IMR-90 (cell line): ENCODE data around the gene CANT1. TPM values are rescaled to one million over a fixed set of nuclear protein-coding genes. Genes with fewer than 3 reads are reported as not detected.

Experiments
- ATAC-seq: fragments of 200-7000 bp; cut with Tn5 transposase; 2 replicates; pipeline ENCODE4 v1.9.1; 2020; ENCODE audit warnings: low read depth, mild to moderate bottlenecking, moderate library complexity
- BruUV-seq: library from RNA; stranded (reverse); fragments of 400-500 nt; replicated peaks from 2 replicates; lab custom pipeline; 2021; lab: Mats Ljungman, UMichigan
- CTCF ChIA-PET: fragments of 300-600 bp; formaldehyde crosslinking; extraction: SDS; loops from one replicate; lab custom pipeline; 2021; ENCODE audit warnings: antibody characterized with exemption; lab: Yijun Ruan, JAX
- POLR2A ChIA-PET: fragments of 300-600 bp; sonication (Branson Sonifier 250); formaldehyde crosslinking; loops from one replicate; lab custom pipeline; 2022; ENCODE audit warnings: antibody characterized with exemption; ENCODE audit not compliant: unreplicated experiment; lab: Charles Lee
- DNase-seq: peaks from one replicate; pipeline ENCODE4 v3.0.0; 2013
- H2AFZ ChIP-seq: replicated peaks from 2 replicates; pipeline ENCODE3; 2013; ENCODE audit warnings: low read length, mild to moderate bottlenecking; ENCODE audit not compliant: poor library complexity
- H2AK5ac ChIP-seq: 2 replicates; pipeline ENCODE4 v1.6.1; 2013; ENCODE audit warnings: low read depth, low read length, inconsistent platforms
- H2AK9ac ChIP-seq: replicated peaks from 2 replicates; pipeline ENCODE3; 2013; ENCODE audit warnings: mild to moderate bottlenecking, low read depth, low read length, moderate library complexity; ENCODE audit not compliant: poor library complexity
- H2BK120ac ChIP-seq: 2 replicates; pipeline ENCODE4 v1.6.1; 2013; ENCODE audit warnings: low read depth, low read length, inconsistent platforms
- H2BK15ac ChIP-seq: 3 replicates; pipeline ENCODE4 v1.6.1; 2013; ENCODE audit warnings: low read depth, low read length, inconsistent platforms
- H2BK20ac ChIP-seq: 2 replicates; pipeline ENCODE4 v1.6.1; 2013; ENCODE audit warnings: low read depth, mild to moderate bottlenecking, inconsistent platforms, low read length, moderate library complexity
- H2BK5ac ChIP-seq: 2 replicates; pipeline ENCODE4 v1.6.1; 2013; ENCODE audit warnings: mild to moderate bottlenecking, low read depth, low read length, inconsistent platforms; ENCODE audit not compliant: poor library complexity, severe bottlenecking
- H3K14ac ChIP-seq: replicated peaks from 2 replicates; pipeline ENCODE4 v1.6.1; 2013; ENCODE audit warnings: low read depth, low read length, inconsistent platforms
- H3K18ac ChIP-seq: 2 replicates; pipeline ENCODE4 v1.6.1; 2013; ENCODE audit warnings: low read depth, low read length, control low read depth
- H3K23ac ChIP-seq: 2 replicates; pipeline ENCODE4 v1.6.1; 2013; ENCODE audit warnings: low read depth, low read length, inconsistent platforms
- H3K27ac ChIP-seq: 2 replicates; pipeline ENCODE4 v1.5.1; 2013; ENCODE audit warnings: mild to moderate bottlenecking, control low read depth, low read length; ENCODE audit not compliant: insufficient read depth
- H3K27me3 ChIP-seq: 2 replicates; pipeline ENCODE4 v1.6.1; 2013; ENCODE audit warnings: low read length; ENCODE audit not compliant: control insufficient read depth, insufficient read depth
- H3K36me3 ChIP-seq: 2 replicates; pipeline ENCODE4 v1.6.1; 2013; ENCODE audit warnings: low read length, mixed read lengths; ENCODE audit not compliant: control insufficient read depth, insufficient read depth
- H3K4ac ChIP-seq: 2 replicates; pipeline ENCODE4 v1.6.1; 2013; ENCODE audit warnings: low read depth, low read length, inconsistent platforms
- H3K4me1 ChIP-seq: 2 replicates; pipeline ENCODE4 v1.6.1; 2013; ENCODE audit warnings: low read length, mixed read lengths; ENCODE audit not compliant: control insufficient read depth, insufficient read depth
- H3K4me2 ChIP-seq: 2 replicates; pipeline ENCODE4 v1.6.1; 2013; ENCODE audit warnings: low read depth, mild to moderate bottlenecking, control low read depth, low read length, moderate library complexity
- H3K4me3 ChIP-seq: 2 replicates; pipeline ENCODE4 v1.5.1; 2013; ENCODE audit warnings: low read depth, mild to moderate bottlenecking, control low read depth, low read length, moderate library complexity; ENCODE audit not compliant: insufficient read depth
- H3K56ac ChIP-seq: 2 replicates; pipeline ENCODE4 v1.6.1; 2013; ENCODE audit warnings: low read length, inconsistent platforms; ENCODE audit not compliant: insufficient read depth; ENCODE audit errors: extremely low read depth
- H3K79me1 ChIP-seq, 2 experiments: 2 replicates each; pipeline ENCODE4 v1.6.1; 2013; ENCODE audit warnings: low read length in 2 of 2, inconsistent platforms in 1 of 2, low read depth in 1 of 2
- H3K9ac ChIP-seq: 2 replicates; pipeline ENCODE4 v1.6.1; 2013; ENCODE audit warnings: low read depth, low read length, control low read depth
- H3K9me1 ChIP-seq: 2 replicates; pipeline ENCODE4 v1.6.1; 2013; ENCODE audit warnings: low read length, inconsistent platforms; ENCODE audit not compliant: insufficient read depth
- H3K9me3 ChIP-seq: 2 replicates; pipeline ENCODE4 v1.6.1; 2013; ENCODE audit warnings: low read length; ENCODE audit not compliant: control insufficient read depth, insufficient read depth
- H4K20me1 ChIP-seq: 2 replicates; pipeline ENCODE4 v1.6.1; 2013; ENCODE audit warnings: low read length, inconsistent platforms; ENCODE audit not compliant: insufficient read depth
- H4K5ac ChIP-seq: 2 replicates; pipeline ENCODE4 v1.6.1; 2013; ENCODE audit warnings: mild to moderate bottlenecking, low read depth, low read length, control low read depth
- H4K8ac ChIP-seq, 2 experiments: 2 replicates each; pipeline ENCODE4 v1.6.1; 2013; ENCODE audit warnings: low read depth in 2 of 2, low read length in 2 of 2, control low read depth in 1 of 2, inconsistent platforms in 1 of 2
- H4K91ac ChIP-seq: 2 replicates; pipeline ENCODE4 v1.6.1; 2013; ENCODE audit warnings: low read depth, low read length, inconsistent platforms; ENCODE audit not compliant: insufficient read depth
- BHLHE40 ChIP-seq: fragments of 150-350 bp; IDR thresholded peaks from 2 replicates; pipeline ENCODE4 v1.6.1; 2016; ENCODE audit warnings: mild to moderate bottlenecking, low read depth, low read length
- CEBPB ChIP-seq: IDR thresholded peaks from 2 replicates; pipeline ENCODE4 v1.6.1; 2012; ENCODE audit warnings: low read depth, low read length, improper control_type of control experiment
- CHD1 ChIP-seq: IDR thresholded peaks from 2 replicates; pipeline ENCODE4 v1.6.1; 2012; ENCODE audit warnings: low read depth, low read length, improper control_type of control experiment
- CTCF ChIP-seq: conservative IDR thresholded peaks from 2 replicates; pipeline ENCODE4 v1.5.1; 2012; ENCODE audit warnings: mild to moderate bottlenecking, low read depth, low read length, improper control_type of control experiment
- ELK1 ChIP-seq: fragments of 150-350 bp; IDR thresholded peaks from 2 replicates; pipeline ENCODE4 v1.6.1; 2016; ENCODE audit warnings: low read depth, mild to moderate bottlenecking, low read length, moderate library complexity, borderline replicate concordance
- FOS ChIP-seq: fragments of 150-350 bp; IDR thresholded peaks from 2 replicates; pipeline ENCODE4 v1.6.1; 2016; ENCODE audit warnings: low read depth, low read length
- MAFK ChIP-seq: IDR thresholded peaks from 2 replicates; pipeline ENCODE4 v1.6.1; 2012; ENCODE audit warnings: low read depth, low read length, improper control_type of control experiment
- MAZ ChIP-seq: IDR thresholded peaks from 2 replicates; pipeline ENCODE4 v1.6.1; 2012; ENCODE audit warnings: low read depth, mild to moderate bottlenecking, low read length, improper control_type of control experiment, moderate library complexity, borderline replicate concordance
- MXI1 ChIP-seq: IDR thresholded peaks from 2 replicates; pipeline ENCODE4 v1.6.1; 2012; ENCODE audit warnings: low read depth, mild to moderate bottlenecking, low read length, moderate library complexity, borderline replicate concordance
- NFE2L2 ChIP-seq: fragments of 150-350 bp; IDR thresholded peaks from 2 replicates; pipeline ENCODE4 v1.6.1; 2016; ENCODE audit warnings: low read depth, mild to moderate bottlenecking, low read length
- POLR2A ChIP-seq: IDR thresholded peaks from 2 replicates; pipeline ENCODE4 v1.6.1; 2012; ENCODE audit warnings: mild to moderate bottlenecking, low read depth, low read length
- RAD21 ChIP-seq: IDR thresholded peaks from 2 replicates; pipeline ENCODE4 v1.6.1; 2012; ENCODE audit warnings: low read length, improper control_type of control experiment
- RCOR1 ChIP-seq: IDR thresholded peaks from 2 replicates; pipeline ENCODE4 v1.6.1; 2012; ENCODE audit warnings: mild to moderate bottlenecking, low read length, improper control_type of control experiment; ENCODE audit not compliant: insufficient replicate concordance
- RFX5 ChIP-seq: IDR thresholded peaks from 2 replicates; pipeline ENCODE4 v1.8.0; 2012; ENCODE audit warnings: low read depth, mild to moderate bottlenecking, low read length, moderate library complexity
- SMC3 ChIP-seq: fragments of 150-350 bp; IDR thresholded peaks from 2 replicates; pipeline ENCODE4 v1.6.1; 2016; ENCODE audit warnings: low read depth, mild to moderate bottlenecking, antibody characterized with exemption, low read length, moderate library complexity
- USF2 ChIP-seq: fragments of 150-350 bp; IDR thresholded peaks from 2 replicates; pipeline ENCODE4 v1.6.1; 2017; ENCODE audit warnings: mild to moderate bottlenecking, antibody characterized with exemption, low read length, low read depth
- WGBS, 2 experiments: methylation state at CpG; one replicate each; pipeline versions ENCODE4 v1.1.5 to v1.1.7; 2013; ENCODE audit warnings: missing lambda C conversion rate in 2 of 2; ENCODE audit not compliant: insufficient read length in 1 of 2; ENCODE audit errors: extremely low coverage in 2 of 2; 5-methylcytosine and 5-hydroxymethylcytosine counted together
- dilution Hi-C: fragments of 300-500 bp; cut with HindIII; formaldehyde crosslinking; loops from one replicate; pipeline ENCODE4 v1.14.3; 2018; ENCODE audit warnings: low sequenced_read_pairs; ENCODE audit not compliant: unreplicated experiment
- in situ Hi-C: fragments of 300-500 bp; cut with MboI; formaldehyde crosslinking; loops from 3 replicates; pipeline ENCODE4 v1.14.3; 2019; ENCODE audit warnings: low sequenced_read_pairs, inconsistent platforms, mixed read lengths
- intact Hi-C: fragments of 100-400 bp; cut with micrococcal nuclease; formaldehyde crosslinking; loops from 2 replicates; pipeline ENCODE4 v1.10.0; 2022
- polyA plus RNA-seq, 3 experiments: library from polyadenylated mRNA; depleted of rRNA; stranded (reverse); fragments of >200 nt; gene quantifications; 2 replicates each; pipeline ENCODE4 v1.2.3, GENCODE V29; 2012; ENCODE audit warnings: low replicate concordance in 1 of 3
- total RNA-seq: library from RNA; depleted of rRNA; stranded (reverse); fragments of >200 nt; gene quantifications from 2 replicates; pipeline ENCODE4 v1.2.3, GENCODE V29; 2012

Gene CANT1
- total and polyA plus RNA-seq, 2 of the 4 experiments (the other 2 are of a cell fraction) = 51.8 to 73.4 TPM

- Histone ChIP-seq H2AFZ (peak overlapping the region; percentile 64), H2AK5ac (0 out of 2 replicates have a peak overlapping the region, but pooled peaks have one; percentile 4), H4K8ac (no peak overlapping the region), H3K79me1 (no peaks in the 10 kb centered on the region), H2AK9ac (peak overlapping the region; percentile 44), H2BK15ac (no peak overlapping the region), H3K9me1 (no peaks in the 10 kb centered on the region), H4K5ac (no peak overlapping the region), H4K91ac (no peak overlapping the region), H3K9me3 (no peaks in the 10 kb centered on the region), H4K20me1 (no peaks in the 10 kb centered on the region), H2BK5ac (no peak overlapping the region), H3K4me2 (no peak overlapping the region), H3K27ac (no peak overlapping the region), H3K9ac (no peak overlapping the region), H3K27me3 (no peaks in the 10 kb centered on the region), H2BK120ac (no peak overlapping the region), H3K18ac (no peak overlapping the region), H3K23ac (no peak overlapping the region), H3K56ac (no peak overlapping the region), H2BK20ac (no peak overlapping the region), H3K4me3 (no peak overlapping the region), H3K4ac (no peak overlapping the region), H3K4me1 (peaks cover 7% of the 10 kb centered on the region), H3K14ac (no peak overlapping the region), H3K36me3 (no peaks in the 10 kb centered on the region)
- BruUV-seq = no TSS peak
- dilution Hi-C loops (no loop called here), in situ Hi-C loops (loop anchor here (25.0 kb wide), 1 partner anchor 474 kb away; no protein-coding TSS in a partner anchor), intact Hi-C loops (no loop called here)
- POLR2A ChIA-PET = no interaction called here
- peak; percentile 30; the same call in 1 of the 2 replicates for ATAC-seq
- TF ChIP-seq MXI1 = no peak
- no peak for TF ChIP-seq MAFK
- no peak for TF ChIP-seq RCOR1
- TF ChIP-seq ELK1 = no peak
- TF ChIP-seq RAD21 = no peak
- no peak for TF ChIP-seq MAZ
- TF ChIP-seq BHLHE40 = no peak
- no peak for TF ChIP-seq RFX5
- TF ChIP-seq CTCF = no peak
- no peak for TF ChIP-seq CHD1
- no peak for TF ChIP-seq CEBPB
- TF ChIP-seq NFE2L2 = no peak
- TF ChIP-seq POLR2A = no peak
- no peak for TF ChIP-seq USF2
- no peak for TF ChIP-seq FOS
- no peak for TF ChIP-seq SMC3
- CTCF ChIA-PET = no interaction called here
- no peak for DNase-seq
- 40% methylated on average over 1 of the region's 5 CpGs; no CpG with 5 or more reads in 1 of the 2 experiments for WGBS, 2 experiments
These were observed 48.6 kb downstream of the CANT1 start for GRCh38 chr17:78960928-78961327.
